Peyer's patch (tissue), 4 donors: ENCODE results near the gene STAT4.

Source experiments
- POLR2A ChIP-seq, 2 donors: fragments of 450-650 bp; IDR thresholded peaks; one replicate each; pipeline ENCODE4 v1.5.1; 2017; ENCODE audit warnings: antibody characterized with exemption in 2 of 2, mild to moderate bottlenecking in 2 of 2, moderate library complexity in 2 of 2
- TF ChIP-seq, protein P1 (sequence below), 6 experiments: fragments of 450-650 bp in 4 of 6; fragments of 200-600 bp in 2 of 6; sonication (generic) in 1 of 6; IDR thresholded peaks; one replicate each; pipeline ENCODE4 v1.5.1; 2017 to 2019; ENCODE audit warnings: antibody characterized with exemption in 6 of 6, mild to moderate bottlenecking in 3 of 6, moderate library complexity in 1 of 6

DNA sequence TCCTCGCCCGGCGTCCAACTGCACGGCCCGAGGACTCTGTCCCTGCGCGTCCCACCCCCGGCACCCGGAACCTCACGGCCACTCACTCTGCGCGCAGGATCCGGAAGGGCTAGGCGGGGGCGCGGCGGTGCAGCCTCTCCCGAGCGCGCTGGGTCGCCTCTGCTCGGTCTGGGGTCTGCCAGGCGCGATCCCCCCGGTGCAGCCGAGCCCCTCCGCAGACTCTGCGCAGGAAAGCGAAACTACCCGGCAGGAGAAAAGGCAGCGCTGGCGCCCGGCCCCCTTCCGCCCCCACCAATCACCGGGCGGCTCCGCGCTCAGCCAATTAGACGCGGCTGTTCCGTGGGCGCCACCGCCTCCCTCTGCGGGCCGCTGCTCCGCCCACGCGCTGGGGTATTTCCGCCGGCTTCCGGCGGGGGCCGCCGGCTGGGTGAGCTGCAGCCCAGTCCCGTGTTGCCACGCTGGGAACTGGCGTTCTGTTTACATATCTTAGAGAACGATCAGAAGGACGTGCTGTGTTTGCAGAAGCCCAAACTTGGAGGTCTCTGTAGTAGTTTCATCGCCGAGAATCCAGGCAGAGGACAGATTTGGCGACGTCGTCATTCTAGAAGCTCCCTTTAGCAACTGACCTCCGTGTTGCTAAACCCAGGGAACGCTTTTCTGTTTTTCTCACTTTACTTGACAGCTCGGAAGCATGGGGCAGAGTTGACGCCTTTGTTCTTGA lies 136.7 kb downstream of the STAT4 start, which contains the start of gene STAT1:
- TF ChIP-seq, protein P1, sequence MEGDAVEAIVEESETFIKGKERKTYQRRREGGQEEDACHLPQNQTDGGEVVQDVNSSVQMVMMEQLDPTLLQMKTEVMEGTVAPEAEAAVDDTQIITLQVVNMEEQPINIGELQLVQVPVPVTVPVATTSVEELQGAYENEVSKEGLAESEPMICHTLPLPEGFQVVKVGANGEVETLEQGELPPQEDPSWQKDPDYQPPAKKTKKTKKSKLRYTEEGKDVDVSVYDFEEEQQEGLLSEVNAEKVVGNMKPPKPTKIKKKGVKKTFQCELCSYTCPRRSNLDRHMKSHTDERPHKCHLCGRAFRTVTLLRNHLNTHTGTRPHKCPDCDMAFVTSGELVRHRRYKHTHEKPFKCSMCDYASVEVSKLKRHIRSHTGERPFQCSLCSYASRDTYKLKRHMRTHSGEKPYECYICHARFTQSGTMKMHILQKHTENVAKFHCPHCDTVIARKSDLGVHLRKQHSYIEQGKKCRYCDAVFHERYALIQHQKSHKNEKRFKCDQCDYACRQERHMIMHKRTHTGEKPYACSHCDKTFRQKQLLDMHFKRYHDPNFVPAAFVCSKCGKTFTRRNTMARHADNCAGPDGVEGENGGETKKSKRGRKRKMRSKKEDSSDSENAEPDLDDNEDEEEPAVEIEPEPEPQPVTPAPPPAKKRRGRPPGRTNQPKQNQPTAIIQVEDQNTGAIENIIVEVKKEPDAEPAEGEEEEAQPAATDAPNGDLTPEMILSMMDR (IDR thresholded peaks at IDR 0.05) = peak in 3 of 6 experiments; percentile 16 to 45 (median 37)
- TF ChIP-seq POLR2A (IDR thresholded peaks at IDR 0.05) = peak; percentile 92
